CD4-positive, alpha-beta T cell treated with Interleukin-1 beta for 1 hour (primary cell): ENCODE data around the gene VIPAS39.

Source experiments
- DNase-seq, 2 donors: peaks; one replicate each; pipeline ENCODE4 v3.0.0-alpha.2; 2020 to 2022

VIPAS39 gene

DNA sequence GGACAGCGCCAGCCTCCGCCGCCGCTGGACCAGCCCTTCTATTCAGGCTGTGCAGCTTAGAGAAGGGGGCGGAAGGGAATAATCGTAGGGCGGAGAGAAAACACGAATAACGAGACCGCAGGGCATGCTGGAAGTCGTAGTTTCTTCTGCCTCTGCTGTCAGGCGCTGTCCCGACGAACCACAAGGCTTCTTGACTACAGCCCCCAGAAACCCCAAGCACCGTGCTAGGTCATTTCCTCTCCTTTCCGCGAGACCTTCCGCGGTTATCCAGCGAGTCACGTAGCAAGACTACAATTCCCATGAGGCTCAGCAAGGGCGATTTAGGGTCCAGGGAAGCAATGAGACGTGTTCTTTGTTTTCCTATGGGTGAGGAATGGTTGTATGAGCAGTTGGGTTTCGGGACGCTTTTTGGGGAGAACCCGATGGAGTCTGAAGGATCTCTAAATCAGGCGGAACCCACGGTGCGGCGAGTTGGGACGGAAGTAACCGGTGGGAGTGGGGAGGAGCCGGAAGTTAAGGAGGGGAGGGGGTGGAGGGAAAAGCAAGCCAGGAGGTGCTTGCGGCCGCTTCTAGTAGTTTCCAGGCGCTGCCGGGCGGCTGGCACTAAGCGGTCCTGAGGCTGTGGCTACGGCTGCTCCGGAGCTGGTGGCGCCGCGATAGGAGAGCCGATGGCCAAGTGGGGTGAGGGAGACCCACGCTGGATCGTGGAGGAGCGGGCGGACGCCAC is at the start of gene VIPAS39, which contains the start of gene AHSA1:
VIPAS39 (minus strand) TSS at position 80 of the 727 bp plus-strand sequence. CDS start 3,499 bp downstream, outside the sequence.
AHSA1 (plus strand) TSS at position 572 of the 727 bp plus-strand sequence; CDS start at position 669, 97 bp downstream.
- DNase-seq: peak; percentile 95 to 96

DNA sequence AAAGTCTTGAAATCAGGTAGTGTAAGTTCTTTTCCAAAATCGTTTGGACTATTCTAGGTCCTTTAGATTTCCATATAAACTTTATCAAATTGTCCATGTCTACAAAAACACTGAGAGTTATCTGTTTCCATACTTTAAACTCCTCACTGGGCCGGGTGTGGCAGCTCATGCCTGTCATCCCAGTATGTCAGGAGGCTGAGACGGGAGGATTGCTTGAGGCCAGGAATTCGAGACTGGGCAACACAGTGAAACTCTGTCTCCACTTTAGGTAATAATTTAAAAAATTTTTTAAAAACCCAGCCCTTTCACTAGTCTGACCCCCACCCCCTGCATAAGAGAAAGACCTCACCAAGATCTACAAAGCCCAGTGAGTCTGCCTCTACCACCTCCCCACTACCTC is 47.6 kb upstream of the VIPAS39 start:
- no peak for DNase-seq

DNA sequence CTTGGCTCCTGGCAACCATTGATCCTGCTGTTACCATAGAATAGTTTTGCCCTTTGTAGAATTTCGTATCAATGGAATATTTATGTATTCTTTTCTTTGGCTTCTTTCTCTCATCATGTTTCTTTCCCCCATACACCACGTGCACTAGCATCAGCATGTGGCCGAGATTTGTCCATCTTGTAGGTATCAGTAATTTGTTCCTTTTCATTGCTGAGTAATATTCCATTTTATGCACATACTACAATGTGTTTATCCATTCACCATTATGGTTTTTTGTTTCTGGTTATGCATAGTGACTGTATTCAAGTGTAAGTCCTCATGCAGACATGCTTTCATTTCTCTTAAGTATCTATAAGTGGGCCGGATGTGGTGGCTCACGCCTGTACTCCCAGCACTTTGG is 45.7 kb upstream of the VIPAS39 start:
- no peak for DNase-seq

DNA sequence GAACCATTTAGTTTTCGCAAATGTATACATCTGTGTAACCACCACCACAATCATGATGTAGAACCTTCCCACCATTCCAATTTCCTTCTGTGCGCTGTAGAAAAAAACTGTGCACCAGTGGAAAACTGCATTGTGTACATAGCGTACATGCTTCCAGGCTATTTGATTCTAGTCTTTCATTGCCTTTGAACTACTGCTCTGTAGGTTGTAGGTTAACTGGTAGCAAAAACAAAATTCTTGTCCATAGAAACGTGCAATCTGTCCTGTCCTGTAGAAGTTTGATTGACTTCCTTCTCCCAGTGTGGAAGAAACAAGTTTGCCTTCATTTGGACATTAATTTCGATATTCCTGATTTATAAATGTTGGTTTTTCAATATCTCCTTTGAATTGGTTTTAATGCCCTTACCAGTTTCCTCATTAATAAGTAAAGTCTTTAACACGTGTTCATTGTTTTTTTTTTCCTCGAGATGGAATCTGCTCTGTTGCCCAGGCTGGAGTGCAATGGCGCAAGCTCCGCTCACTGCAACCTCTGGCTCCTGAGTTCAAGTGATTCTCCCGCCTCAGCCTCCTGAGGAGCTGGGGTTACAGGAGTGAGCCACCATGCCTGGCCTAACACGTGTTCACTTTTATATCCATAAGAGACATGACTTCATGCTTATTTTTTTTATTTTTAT is 44.8 kb upstream of the VIPAS39 start:
- no peak for DNase-seq

DNA sequence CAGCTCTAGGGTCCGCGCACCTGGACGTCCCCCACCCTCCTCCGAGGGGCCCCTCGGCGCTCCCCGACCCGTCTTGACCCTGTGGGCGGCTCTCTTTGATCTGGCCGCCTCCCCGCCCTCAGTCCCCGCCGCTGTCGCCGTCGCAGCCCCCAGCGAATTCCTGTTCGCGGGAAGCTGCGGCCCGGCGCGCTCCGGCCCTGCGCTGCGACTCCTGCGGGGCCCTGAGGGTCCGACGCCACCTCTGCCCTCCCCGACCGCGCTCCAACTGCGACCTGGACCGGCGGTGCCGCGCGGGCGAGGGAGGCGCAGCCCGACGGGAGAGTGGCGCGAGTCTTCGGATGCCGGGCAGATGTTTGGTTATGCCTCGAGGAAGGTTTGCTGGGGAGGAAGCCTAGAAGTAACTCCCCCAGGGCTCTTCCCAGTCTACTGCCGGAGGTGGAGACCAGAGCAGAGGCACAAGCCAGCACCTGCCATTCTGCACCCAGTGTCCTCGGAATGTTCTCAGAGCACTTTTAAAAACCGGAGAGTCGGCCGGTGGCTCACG is 41.7 kb upstream of the VIPAS39 start:
- no peak for DNase-seq

DNA sequence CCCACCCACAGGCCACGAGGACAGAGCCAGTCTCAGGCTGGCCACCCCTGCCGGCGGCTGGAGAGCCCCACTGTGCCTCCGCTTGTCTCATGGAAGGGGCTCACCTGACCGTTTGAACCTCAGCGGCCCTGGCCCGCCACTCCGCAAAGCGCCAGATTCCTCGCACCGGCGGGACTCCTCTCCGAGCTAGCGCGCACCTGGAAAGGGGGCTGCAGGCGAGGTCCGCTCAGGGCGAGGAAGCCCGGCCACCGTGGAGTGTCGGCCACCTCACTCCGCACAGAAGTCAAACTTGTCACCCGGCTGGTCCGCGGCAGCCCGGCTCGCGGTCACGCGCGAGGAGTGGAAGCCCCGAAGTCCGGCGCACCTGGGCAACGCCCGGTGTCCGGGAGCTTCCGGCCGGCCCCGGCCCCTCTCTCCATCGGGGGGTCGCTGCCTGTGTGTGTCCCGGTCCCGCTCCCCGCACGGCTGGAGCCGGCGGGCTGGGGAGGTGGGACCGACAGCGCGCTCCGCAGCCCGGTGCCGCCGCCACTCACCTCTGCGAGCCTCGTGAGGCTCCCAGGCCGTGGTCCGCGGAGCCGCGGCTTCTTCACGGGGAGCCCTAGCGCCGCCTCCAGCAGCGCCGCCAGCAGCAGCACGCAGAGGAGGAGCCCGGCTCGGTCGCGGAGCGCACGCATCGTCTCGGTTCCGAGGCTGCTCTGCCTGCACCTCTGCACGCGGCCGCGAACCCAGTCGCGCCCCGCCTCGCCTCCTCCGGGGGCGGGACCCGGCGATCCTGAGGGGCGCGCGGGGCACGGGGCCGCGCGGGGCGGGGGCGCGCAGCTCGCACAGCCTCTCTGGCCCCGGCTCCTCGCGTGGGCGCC is 40.9 kb upstream of the VIPAS39 start, which contains the start of gene ISM2:
ISM2 (minus strand) TSS at position 697 of the 860 bp plus-strand sequence; CDS start at position 674, 23 bp downstream.
- DNase-seq: peak; percentile 13 to 20

DNA sequence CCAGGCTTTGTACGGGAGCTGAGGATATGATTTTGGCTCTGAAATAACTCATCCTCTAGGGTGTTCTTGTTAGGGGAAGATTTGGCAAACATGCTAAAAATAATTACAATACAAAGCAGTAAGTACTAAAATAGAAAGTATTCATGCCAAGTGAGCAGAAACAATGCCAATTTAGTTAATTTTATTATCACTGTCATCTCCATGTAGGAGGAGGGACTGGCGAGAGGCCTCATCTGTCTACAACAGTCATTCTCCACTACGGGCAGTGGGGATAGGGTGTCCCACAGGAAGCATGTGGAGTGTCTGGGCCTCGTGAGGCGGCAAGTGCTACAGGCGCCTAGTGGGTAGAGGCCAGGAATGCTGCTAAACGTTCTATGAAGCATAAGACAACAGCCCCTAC is 37.9 kb upstream of the VIPAS39 start:
- DNase-seq: no peak

DNA sequence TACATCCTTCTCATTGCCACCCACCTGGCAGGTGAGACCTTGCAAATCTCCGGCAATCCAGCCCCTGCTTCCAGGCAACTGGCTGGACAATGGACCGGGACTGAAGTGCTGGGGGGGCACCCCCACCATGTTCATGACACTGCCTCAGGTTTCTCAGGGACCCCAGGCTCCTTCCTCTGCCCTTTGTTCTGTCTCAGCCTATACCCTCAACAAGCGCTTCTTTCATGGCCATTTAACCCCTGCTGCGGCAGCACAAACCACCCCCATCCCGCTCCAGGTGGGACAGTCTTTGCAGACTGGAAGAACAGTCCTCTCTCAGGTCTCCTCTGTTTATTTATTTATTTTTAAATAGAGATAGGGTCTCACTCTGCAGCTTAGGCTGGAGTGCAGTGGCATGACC is 33.7 kb upstream of the VIPAS39 start:
- DNase-seq: no peak

DNA sequence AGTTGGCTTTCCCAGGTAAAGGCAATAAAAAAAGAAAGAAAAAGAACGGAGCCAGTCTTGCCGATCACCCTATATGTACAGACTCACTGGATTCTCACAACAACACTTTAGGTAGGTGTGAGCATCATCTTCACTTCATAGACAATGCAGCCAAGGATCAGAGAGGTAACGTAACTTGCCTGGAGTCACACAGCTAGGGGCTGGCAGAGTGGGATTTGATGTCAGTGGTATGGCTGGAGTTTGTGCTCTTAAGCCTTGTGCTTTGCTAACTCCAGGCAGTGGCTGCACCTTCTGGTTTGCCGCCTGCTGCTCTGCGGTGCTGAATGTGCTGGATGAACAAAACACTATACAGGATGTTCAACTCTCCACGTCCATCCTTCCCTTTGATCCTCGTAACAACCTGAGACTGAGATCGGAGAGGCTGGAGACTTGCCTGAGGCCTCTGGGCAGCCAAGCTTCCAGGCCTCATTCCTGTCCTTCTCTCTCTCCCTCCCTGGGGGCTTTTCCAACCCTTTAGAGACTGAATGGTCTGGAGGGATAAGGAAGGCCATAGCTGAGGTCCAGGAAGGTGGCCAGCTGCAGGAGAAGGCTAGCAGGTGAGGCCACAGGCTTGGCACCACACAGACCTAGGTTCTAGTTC is 33.1 kb upstream of the VIPAS39 start:
- DNase-seq: no peak

DNA sequence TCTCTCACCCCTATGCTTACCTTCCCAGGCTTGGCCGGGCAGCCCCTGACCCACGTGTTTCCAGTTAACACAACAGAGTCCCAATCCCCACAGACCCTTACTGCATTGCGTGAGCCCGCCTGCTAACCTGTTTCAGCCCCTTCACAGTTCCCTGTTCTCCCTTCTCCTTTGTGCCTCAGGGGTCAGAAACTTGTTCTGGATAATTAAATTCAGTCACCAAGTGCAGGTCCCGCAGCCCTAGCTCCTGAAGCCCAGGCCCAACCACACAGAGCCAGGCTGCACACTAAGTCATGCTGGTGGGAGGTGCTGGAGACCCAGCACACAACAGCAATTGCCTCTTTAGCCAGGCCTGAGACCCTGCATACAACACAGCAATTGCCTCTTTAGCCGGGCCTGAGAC is 31.6 kb upstream of the VIPAS39 start:
- DNase-seq: no peak

DNA sequence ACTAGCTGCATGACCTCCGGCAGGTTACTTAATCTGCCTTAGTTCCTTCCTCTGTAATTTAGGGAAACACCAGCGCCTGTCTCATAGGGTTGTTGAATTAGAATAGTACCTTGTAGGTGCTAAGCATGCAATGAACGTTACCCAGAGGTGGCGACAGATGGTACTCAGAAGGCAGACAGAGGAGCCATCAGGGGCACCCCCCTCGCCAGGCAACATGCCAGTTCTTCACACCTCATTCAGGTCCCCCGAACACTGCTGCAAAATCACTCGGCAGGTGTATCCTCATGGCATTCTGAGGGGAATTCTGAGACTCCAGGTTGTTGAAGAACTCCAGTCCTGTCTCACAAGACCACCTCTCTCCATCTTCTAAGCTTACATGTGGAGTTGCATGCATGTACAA is 31.2 kb upstream of the VIPAS39 start:
- DNase-seq: no peak

DNA sequence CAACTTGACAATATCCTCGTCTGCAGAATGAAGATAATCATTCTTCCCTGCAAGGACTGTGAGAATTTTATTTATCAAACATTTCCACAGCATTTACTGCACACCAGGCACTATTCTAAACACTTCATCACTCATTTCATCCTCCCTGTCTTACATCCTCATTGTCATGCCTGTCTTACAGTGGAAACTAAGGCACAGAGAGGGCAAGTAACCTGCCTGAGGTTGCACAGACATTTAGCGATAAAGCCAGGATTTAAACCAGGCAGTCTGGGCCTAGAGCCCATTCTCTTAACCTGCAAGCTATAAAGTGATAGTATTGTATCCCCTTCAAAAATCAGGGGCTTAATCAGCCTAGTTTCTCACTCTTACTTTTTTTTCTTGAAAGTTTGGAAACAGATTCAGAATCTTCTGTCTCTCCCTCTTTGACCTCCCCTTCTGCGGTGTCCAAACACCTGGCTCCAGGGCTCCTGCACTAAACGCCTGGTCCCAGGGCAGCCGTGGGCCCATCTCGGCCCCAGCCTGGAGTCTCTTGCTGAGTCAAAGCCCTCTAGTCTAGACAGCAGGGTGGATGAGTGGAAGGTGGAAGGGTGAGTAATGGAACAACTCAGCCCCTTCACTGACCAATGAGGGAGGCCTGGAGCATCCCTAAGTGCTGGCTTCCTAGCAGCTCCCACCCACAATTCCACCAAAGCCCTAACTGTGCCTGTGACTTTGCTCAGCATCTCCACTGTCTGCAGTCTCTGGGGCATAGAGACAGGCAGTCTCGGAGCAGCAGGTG is 28.7 kb upstream of the VIPAS39 start:
- DNase-seq: no peak

DNA sequence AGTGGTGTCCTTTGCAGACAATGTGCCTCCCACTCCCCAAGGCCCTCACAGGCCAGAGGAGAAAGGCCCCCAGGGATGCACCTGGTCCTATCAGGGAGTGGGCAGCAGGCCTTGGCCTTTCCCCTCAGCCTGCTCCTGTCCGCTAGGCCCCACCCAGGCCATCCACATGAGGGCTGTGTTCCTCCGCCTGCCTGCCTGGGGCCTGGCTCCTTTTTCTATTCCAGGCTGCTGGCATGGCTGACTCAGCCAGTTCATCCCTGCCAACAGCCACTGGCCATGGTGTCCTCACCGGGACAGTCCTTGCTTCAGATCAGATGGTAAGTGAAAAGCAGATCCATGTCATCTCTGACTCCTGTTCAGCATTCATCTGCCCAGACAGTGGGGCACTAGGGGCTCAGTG is 27.9 kb upstream of the VIPAS39 start:
- DNase-seq: no peak

DNA sequence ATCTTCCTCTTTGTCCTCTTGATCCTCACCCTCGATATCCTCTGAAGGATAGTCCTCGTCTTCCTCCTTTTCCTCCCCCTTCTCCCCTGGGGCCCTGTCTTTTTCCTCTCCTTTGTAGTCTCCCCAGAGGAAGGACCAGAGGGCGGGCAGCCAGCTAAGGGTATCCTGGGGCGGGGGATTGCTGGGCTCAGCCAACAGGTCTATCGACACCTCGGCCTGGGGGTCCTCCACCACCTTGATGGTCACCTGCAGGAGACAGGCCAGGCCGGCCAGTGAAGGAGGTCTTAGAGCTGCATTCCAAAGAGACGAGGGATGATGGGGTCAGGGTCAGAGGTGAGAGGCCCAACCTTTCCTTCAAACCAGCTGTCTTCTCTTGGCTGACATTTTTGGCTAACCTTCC is 25.0 kb upstream of the VIPAS39 start:
- DNase-seq: no peak

DNA sequence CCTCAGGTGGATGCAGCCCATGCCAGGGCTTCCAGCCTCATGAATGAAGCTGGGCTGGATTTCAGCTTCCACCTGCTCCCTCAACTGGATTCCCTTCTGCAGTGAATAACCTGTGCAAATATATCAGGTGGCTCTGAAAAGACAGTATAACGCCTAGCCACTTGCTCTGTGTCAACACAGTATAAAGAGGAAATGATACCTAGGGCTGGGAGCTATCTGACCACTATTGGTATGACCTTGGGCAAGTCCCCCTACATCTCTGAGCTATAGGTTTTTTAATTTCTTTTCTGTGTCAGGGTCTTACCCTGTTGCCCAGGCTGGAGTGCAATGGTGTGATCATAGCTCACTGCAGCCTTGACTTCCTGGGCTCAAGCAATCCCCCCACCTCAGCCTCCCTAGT is 21.4 kb upstream of the VIPAS39 start:
- no peak for DNase-seq

DNA sequence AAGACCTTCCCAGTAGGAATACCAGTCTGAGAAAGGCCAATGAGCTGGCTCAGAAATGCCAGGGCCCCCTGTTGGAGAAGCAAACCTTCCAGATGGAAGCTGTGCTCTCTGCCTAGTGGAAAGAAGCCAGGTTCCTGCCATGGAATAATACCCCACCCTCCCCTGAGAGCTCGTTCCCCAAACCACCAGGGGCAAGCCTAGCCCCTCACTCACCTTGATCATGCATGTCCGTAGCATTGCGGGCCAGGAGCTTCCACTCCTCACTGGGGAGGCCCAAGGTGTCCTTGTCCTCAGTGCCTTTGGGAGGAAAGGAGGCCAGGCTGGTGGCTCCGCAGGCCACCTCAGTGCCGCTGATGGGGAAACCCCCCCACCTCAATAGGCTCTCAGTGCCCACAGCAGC is 20.6 kb upstream of the VIPAS39 start:
- no peak for DNase-seq

DNA sequence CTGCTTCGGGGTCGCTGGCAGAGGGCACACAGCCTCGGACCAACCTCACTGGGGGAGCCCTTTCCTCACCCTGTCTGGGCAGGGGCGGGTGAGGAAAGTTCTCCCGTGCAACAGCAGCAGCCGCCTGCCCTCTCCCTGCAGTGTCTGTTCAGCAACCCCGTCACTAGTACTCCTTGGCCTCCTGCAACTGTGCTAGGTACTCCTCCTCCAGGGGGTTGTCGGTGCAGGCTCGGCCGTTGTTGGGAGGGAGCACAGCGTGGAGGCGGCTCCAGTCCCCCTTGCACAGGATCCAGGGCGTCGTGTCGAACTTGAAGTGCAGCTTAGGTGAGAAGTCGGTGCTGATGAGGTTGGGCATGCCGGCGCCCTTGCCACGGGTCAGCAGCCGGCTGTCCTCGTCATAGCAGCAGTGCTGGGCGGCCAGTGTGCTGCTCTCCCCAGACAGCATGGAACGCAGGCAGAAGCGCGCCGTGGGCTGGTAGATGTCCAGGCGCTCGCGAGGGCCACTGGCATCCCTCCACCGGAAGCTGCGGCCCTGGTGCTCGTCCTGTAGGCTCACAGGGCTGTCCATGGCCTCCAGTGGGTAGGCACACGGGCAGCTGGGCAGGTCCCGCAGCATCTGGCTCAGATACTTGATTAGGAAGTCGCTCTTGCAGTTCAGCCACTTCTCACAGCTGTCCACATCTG is 18.2 kb upstream of the VIPAS39 start:
- DNase-seq: no peak

DNA sequence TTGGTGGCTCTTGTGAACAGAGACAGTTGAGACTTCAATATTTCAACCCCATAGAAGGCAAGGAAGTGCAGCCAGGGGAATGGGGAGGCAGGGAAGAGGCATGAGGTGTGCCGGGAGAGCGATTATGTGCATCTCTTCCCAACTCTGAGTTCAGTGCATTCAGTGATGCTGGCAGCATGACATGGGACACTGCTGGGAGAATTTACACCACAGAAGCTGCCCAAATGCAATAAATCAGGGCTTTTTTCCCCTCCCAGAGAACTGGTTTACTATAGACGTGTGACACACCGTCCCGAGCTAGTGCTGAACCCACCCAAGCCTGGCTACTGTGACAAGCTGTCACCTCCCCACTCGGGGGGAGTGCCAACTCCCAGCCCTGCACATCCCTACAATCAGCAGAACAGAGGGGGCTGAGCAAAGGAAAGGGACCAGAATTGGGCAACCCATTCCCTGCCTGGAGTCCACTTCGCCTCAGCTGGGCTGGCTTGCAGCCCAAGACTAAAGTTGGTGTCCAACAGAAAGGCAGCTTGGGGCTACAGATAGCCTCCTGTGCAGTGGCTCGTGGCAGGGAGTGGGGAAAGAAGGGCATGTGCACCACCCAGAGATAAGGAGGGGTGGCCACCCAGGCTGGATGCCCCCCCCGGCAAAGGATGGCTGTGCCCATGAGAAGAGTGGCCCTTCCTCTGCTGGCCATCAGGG is 17.2 kb upstream of the VIPAS39 start:
- DNase-seq: no peak

DNA sequence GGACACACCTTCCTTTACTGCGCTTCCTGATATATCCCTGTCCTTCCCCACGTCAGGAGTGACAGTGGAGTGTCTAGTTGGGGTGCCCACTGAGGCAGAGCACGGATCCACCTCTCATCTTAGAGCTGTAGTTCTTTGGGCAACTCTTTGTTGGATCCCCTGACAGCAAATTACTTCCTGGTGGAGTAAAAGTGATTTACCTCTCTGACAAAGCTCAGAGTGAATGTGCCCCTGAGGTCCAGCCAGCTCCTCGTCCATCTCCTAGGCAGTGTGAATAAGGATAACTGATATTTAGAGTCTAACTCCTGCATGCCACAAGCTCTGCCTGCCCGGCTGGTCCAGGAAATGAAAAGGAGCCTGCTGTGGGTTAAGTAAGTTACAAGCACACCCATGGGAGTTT is 16.5 kb upstream of the VIPAS39 start:
- no peak for DNase-seq

DNA sequence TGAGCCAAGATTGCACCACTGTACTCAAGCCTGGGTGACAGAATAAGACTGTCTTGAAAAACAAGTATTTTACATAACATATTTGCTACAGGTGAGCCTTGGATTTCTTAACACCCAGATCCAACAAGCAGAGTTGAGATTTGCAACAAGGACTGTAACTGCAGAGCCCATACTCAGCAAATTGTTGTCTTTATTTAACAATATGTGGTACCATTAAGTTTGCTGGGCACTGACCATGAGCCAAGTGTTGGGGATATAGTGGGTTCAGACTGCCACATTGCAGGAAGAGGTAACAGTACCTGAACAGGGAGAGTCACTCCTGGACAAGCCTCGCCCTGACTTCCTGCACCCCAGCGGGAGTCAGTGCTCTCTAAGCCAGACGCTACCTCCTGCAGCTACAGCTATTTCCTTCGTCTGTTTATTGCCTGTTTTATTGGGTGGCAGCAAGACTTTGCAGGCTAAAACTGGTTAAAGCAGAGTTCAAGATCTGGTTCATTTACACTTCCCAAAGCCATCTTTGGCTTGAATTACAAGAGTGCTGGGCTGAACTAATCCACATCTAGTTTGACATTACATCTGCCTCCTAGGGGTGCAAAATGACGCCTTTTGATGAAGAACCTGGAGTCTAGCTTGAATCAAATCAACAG is 12.9 kb upstream of the VIPAS39 start:
- no peak for DNase-seq
